HCT116 (cell line): ENCODE results near the gene CCDC39. TPM values are rescaled to one million over a fixed set of nuclear protein-coding genes. Genes with fewer than 3 reads are reported as not detected.

Experiments
- ATAC-seq: fragments of 200-7000 bp; cut with Tn5 transposase; 2 replicates; pipeline ENCODE4 v1.9.1; 2020; ENCODE audit warnings: mild to moderate bottlenecking, moderate library complexity
- BruUV-seq: library from RNA; stranded (reverse); fragments of 400-500 nt; replicated peaks from 2 replicates; lab custom pipeline; 2021; lab: Mats Ljungman, UMichigan
- CTCF ChIA-PET: fragments of 300-600 bp; sonication (Branson Sonifier 250); formaldehyde crosslinking; loops from one replicate; lab custom pipeline; 2021; ENCODE audit warnings: antibody characterized with exemption; lab: Charles Lee
- POLR2A ChIA-PET: fragments of 300-600, 350-600 bp; sonication (Branson Sonifier 250); formaldehyde crosslinking; loops from one replicate; lab custom pipeline; 2021; ENCODE audit warnings: antibody characterized with exemption; lab: Charles Lee
- RAD21 ChIA-PET, 2 experiments: fragments of 300-600 bp; sonication (Branson Sonifier 250); formaldehyde crosslinking; loops; one replicate each; lab custom pipeline; 2023; ENCODE audit warnings: low total read pairs in 2 of 2; ENCODE audit not compliant: uncharacterized antibody in 2 of 2, unreplicated experiment in 2 of 2, low non-redundant PET in 1 of 2; lab: Charles Lee
- DNase-seq: peaks from one replicate; pipeline ENCODE4 v3.0.0-alpha.2; 2010; ENCODE audit warnings: low read depth, low spot score
- H2AFZ ChIP-seq: fragments of 200-600 bp; shearing (Covaris generic), sonication (generic); 2 replicates; pipeline ENCODE4 v1.6.1; 2017; ENCODE audit warnings: low read depth, mixed run types, mixed read lengths, antibody characterized with exemption, low read length; ENCODE audit not compliant: poor library complexity, severe bottlenecking
- H3K27ac ChIP-seq: 2 replicates; pipeline ENCODE4 v1.5.1; 2012; ENCODE audit warnings: low read depth, low read length
- H3K27me3 ChIP-seq: fragments of 200-600 bp; sonication (generic); 2 replicates; pipeline ENCODE4 v1.6.1; 2016; ENCODE audit warnings: mixed run types, low read length, mixed read lengths; ENCODE audit not compliant: insufficient read depth
- H3K36me3 ChIP-seq, 2 experiments: fragments of 200-500 bp in 1 of 2; fragments of 200-600 bp in 1 of 2; sonication (Bioruptor generic) in 1 of 2; sonication (generic) in 1 of 2; 2 replicates each; pipeline versions ENCODE4 v1.5.1 to v1.6.1; 2014 to 2016; ENCODE audit warnings: low read length in 2 of 2, inconsistent platforms in 1 of 2, mixed read lengths in 1 of 2, mixed run types in 1 of 2; ENCODE audit not compliant: insufficient read depth in 2 of 2, control insufficient read depth in 1 of 2
- H3K4me1 ChIP-seq, 2 experiments: fragments of 200-600 bp in 1 of 2; sonication (generic) in 1 of 2; 2 replicates each; pipeline versions ENCODE4 v1.5.1 to v1.6.1; 2012 to 2017; ENCODE audit warnings: low read length in 2 of 2, inconsistent platforms in 1 of 2, mild to moderate bottlenecking in 1 of 2, mixed read lengths in 1 of 2, mixed run types in 1 of 2, moderate library complexity in 1 of 2; ENCODE audit not compliant: insufficient read depth in 2 of 2, control insufficient read depth in 1 of 2
- H3K4me2 ChIP-seq: fragments of 200-600 bp; sonication (generic); 2 replicates; pipeline ENCODE4 v1.6.1; 2017; ENCODE audit warnings: mixed run types, low read length, mixed read lengths
- H3K4me3 ChIP-seq, 2 experiments: fragments of 200-600 bp in 1 of 2; sonication (generic) in 1 of 2; replicated peaks in 1 of 2; 2 replicates each; pipeline ENCODE4 v1.5.1; 2011 to 2016; ENCODE audit warnings: low read length in 2 of 2, control low read depth in 1 of 2, low read depth in 1 of 2, mild to moderate bottlenecking in 1 of 2, mixed read lengths in 1 of 2, mixed run types in 1 of 2
- H3K79me2 ChIP-seq: fragments of 200-600 bp; sonication (generic); 2 replicates; pipeline ENCODE4 v1.6.1; 2017; ENCODE audit warnings: mild to moderate bottlenecking, mixed run types, low read length, moderate library complexity, mixed read lengths; ENCODE audit not compliant: insufficient read depth
- H3K9ac ChIP-seq: fragments of 200-600 bp; sonication (generic); 2 replicates; pipeline ENCODE4 v1.6.1; 2016; ENCODE audit warnings: low read length, mixed read lengths
- H3K9me2 ChIP-seq: fragments of 200-600 bp; sonication (generic), shearing (Covaris generic); 2 replicates; pipeline ENCODE4 v1.6.1; 2017; ENCODE audit warnings: mixed run types, mild to moderate bottlenecking, moderate library complexity; ENCODE audit not compliant: insufficient read depth
- H3K9me3 ChIP-seq, 2 experiments: fragments of 200-500 bp in 1 of 2; fragments of 200-600 bp in 1 of 2; sonication (Bioruptor generic) in 1 of 2; sonication (generic) in 1 of 2; 2 replicates each; pipeline ENCODE4 v1.6.1; 2014 to 2017; ENCODE audit warnings: low read length in 2 of 2, mixed read lengths in 2 of 2, inconsistent platforms in 1 of 2, low read depth in 1 of 2, mild to moderate bottlenecking in 1 of 2, mixed run types in 1 of 2, moderate library complexity in 1 of 2; ENCODE audit not compliant: control insufficient read depth in 1 of 2, insufficient read depth in 1 of 2
- H4K20me1 ChIP-seq: fragments of 200-600 bp; sonication (generic), shearing (Covaris generic); 2 replicates; pipeline ENCODE4 v1.6.1; 2017; ENCODE audit warnings: mixed run types, mild to moderate bottlenecking, moderate library complexity; ENCODE audit not compliant: insufficient read depth
- ATF3 ChIP-seq: IDR thresholded peaks from 2 replicates; pipeline ENCODE4 v1.6.1; 2012
- CBX3 ChIP-seq: IDR thresholded peaks from 2 replicates; pipeline ENCODE4 v1.6.1; 2012; ENCODE audit warnings: low read depth
- CEBPB ChIP-seq: IDR thresholded peaks from 2 replicates; pipeline ENCODE4 v1.6.1; 2012; ENCODE audit warnings: low read depth
- EGR1 ChIP-seq: IDR thresholded peaks from 2 replicates; pipeline ENCODE4 v1.6.1; 2012; ENCODE audit warnings: low read depth
- EZH2 ChIP-seq: fragments of 200-600 bp; sonication (generic); IDR thresholded peaks from 2 replicates; pipeline ENCODE4 v1.6.1; 2017; ENCODE audit warnings: antibody characterized with exemption, mixed run types
- FOSL1 ChIP-seq: IDR thresholded peaks from 2 replicates; pipeline ENCODE4 v1.6.1; 2012; ENCODE audit warnings: low read depth
- JUND ChIP-seq: IDR thresholded peaks from 2 replicates; pipeline ENCODE4 v1.6.1; 2012
- MAX ChIP-seq: IDR thresholded peaks from 2 replicates; pipeline ENCODE4 v1.6.1; 2012
- POLR2A ChIP-seq: IDR thresholded peaks from 2 replicates; pipeline ENCODE4 v1.7.0; 2011; ENCODE audit warnings: borderline replicate concordance; ENCODE audit not compliant: insufficient read depth, insufficient read length; ENCODE audit errors: extremely low read depth
- POLR2AphosphoS5 ChIP-seq: IDR thresholded peaks from 2 replicates; pipeline ENCODE4 v1.6.1; 2011; ENCODE audit warnings: mild to moderate bottlenecking, low read depth, low read length, moderate library complexity
- RAD21 ChIP-seq: IDR thresholded peaks from 2 replicates; pipeline ENCODE4 v1.6.1; 2012; ENCODE audit warnings: low read depth, mild to moderate bottlenecking
- REST ChIP-seq: IDR thresholded peaks from 2 replicates; pipeline ENCODE4 v1.6.1; 2012; ENCODE audit warnings: low read depth
- SIN3A ChIP-seq: IDR thresholded peaks from 2 replicates; pipeline ENCODE4 v1.6.1; 2012; ENCODE audit warnings: low read depth
- SP1 ChIP-seq: IDR thresholded peaks from 2 replicates; pipeline ENCODE4 v1.6.1; 2012; ENCODE audit warnings: low read depth
- SRF ChIP-seq: IDR thresholded peaks from 2 replicates; pipeline ENCODE4 v1.6.1; 2012; ENCODE audit warnings: low read depth
- TCF7L2 ChIP-seq: IDR thresholded peaks from 2 replicates; pipeline ENCODE4 v1.7.0; 2011; ENCODE audit warnings: borderline replicate concordance, inconsistent platforms; ENCODE audit not compliant: insufficient read depth, insufficient read length; ENCODE audit errors: extremely low read depth
- ZFX ChIP-seq: fragments of 450-650 bp; IDR thresholded peaks from 2 replicates; pipeline ENCODE4 v1.6.1; 2017
- ZNF274 ChIP-seq: fragments of 200-500 bp; sonication (Bioruptor generic); IDR thresholded peaks from 2 replicates; pipeline ENCODE4 v1.6.1; 2014; ENCODE audit warnings: mild to moderate bottlenecking, low read depth, low read length, inconsistent platforms
- intact Hi-C: fragments of 100-400 bp; cut with micrococcal nuclease; formaldehyde crosslinking; loops from 2 replicates; pipeline ENCODE4 v1.10.0; 2022
- total RNA-seq: library from RNA; stranded (reverse); gene quantifications from one replicate; pipeline ENCODE4 v1.2.1, GENCODE V29; 2021; ENCODE audit not compliant: unreplicated experiment

Gene CCDC39
- total RNA-seq, 1 experiment from 2014 or later: not detected

- TF ChIP-seq POLR2A: no peak
- Histone ChIP-seq H3K27me3 (no peaks in the 10 kb centered on the region), H3K9me3 (no peaks in the 10 kb centered on the region), H3K9ac (peak overlapping the region; percentile 79; the same call in 1 of the 2 replicates), H4K20me1 (no peaks in the 10 kb centered on the region), H3K9me2 (no peaks in the 10 kb centered on the region), H2AFZ (no peak overlapping the region), H3K27ac (no peak overlapping the region), H3K36me3 (peaks cover 7% of the 10 kb centered on the region in 2 experiments), H3K4me3 (peak overlapping the region; percentile 89 to 95), H3K79me2 (peaks cover 36% of the 10 kb centered on the region), H3K4me2 (peak overlapping the region; percentile 72), H3K4me1 (peaks cover 8 to 12% of the 10 kb centered on the region in 2 experiments; a peak in 3 of 4 replicates)
- BruUV-seq: no TSS peak
- CTCF ChIA-PET: interaction anchor here (0.7 kb wide), 1 partner anchor 672 kb away, joined by 3 read pairs; no protein-coding TSS in a partner anchor
- ATAC-seq: no peak
- intact Hi-C loops: loop anchor here (5.0 to 10.0 kb wide), 2 partner anchors 314 to 788 kb away; partner anchors contain the start of gene FXR1
- POLR2A ChIA-PET: no interaction called here
- no peak for DNase-seq
- RAD21 ChIA-PET: no interaction called here
These were observed 78.8 kb downstream of the CCDC39 start for GRCh38 chr3:180600473-180600872.

GRCh38 chr3:180595559-180595935 lies 83.7 kb downstream of the CCDC39 start:
- no peaks in the 10 kb centered on the region for H3K27me3 ChIP-seq
- H3K36me3 ChIP-seq: no peaks in the 10 kb centered on the region
- intact Hi-C loops: loop anchor here (1.0 kb wide), 1 partner anchor 666 kb away; no protein-coding TSS in a partner anchor
- H3K27ac ChIP-seq: no peak overlapping the region
- H3K4me2 ChIP-seq: no peak overlapping the region
- no peak overlapping the region for H3K4me3 ChIP-seq
- TF ChIP-seq RAD21: no peak
- no peak for TF ChIP-seq SRF
- TF ChIP-seq CEBPB: no peak
- TF ChIP-seq ZNF274: no peak
- TF ChIP-seq POLR2AphosphoS5: no peak
- no peak for TF ChIP-seq MAX
- no peak for TF ChIP-seq ATF3
- TF ChIP-seq REST: no peak
- no peak for TF ChIP-seq SP1
- no peak for TF ChIP-seq EGR1
- no peak for TF ChIP-seq ZFX
- TF ChIP-seq CBX3: no peak
- TF ChIP-seq SIN3A: no peak
- TF ChIP-seq JUND: no peak
- TF ChIP-seq EZH2: no peak
- no peak for TF ChIP-seq FOSL1
- TF ChIP-seq POLR2A: no peak
- no peak for TF ChIP-seq TCF7L2
- no peak overlapping the region for H2AFZ ChIP-seq
- DNase-seq: no peak
- no peaks in the 10 kb centered on the region for H3K79me2 ChIP-seq
- POLR2A ChIA-PET: no interaction called here
- H3K4me1 ChIP-seq: peaks cover 0 to under 1% of the 10 kb centered on the region in 2 experiments; a peak in 1 of 4 replicates
- RAD21 ChIA-PET: interaction anchor here in 1 of 2 experiments (1.0 kb wide), 1 partner anchor 30 kb away, joined by 3 read pairs; no protein-coding TSS in a partner anchor
- H3K9me3 ChIP-seq: no peaks in the 10 kb centered on the region
- no peaks in the 10 kb centered on the region for H3K9me2 ChIP-seq
- no peaks in the 10 kb centered on the region for H4K20me1 ChIP-seq
- CTCF ChIA-PET: interaction anchor here (0.7 to 2.0 kb wide), 8 partner anchors 10 to 845 kb away, joined by 3 to 19 read pairs (median 4); no protein-coding TSS in a partner anchor
- H3K9ac ChIP-seq: no peak overlapping the region
- BruUV-seq: no TSS peak
- no peak for ATAC-seq
